HG03039 (cell line): ENCODE measurements around the gene CBL.
A peak's percentile ranks its signal among the peaks of the same experiment; 100 is the strongest.

Experiments
- ATAC-seq: cut with Tn5 transposase; IDR thresholded peaks from one replicate; pipeline ENCODE4 v1.9.1; 2021; ENCODE audit warnings: mild to moderate bottlenecking, moderate library complexity; ENCODE audit not compliant: unreplicated experiment

The CBL gene

DNA sequence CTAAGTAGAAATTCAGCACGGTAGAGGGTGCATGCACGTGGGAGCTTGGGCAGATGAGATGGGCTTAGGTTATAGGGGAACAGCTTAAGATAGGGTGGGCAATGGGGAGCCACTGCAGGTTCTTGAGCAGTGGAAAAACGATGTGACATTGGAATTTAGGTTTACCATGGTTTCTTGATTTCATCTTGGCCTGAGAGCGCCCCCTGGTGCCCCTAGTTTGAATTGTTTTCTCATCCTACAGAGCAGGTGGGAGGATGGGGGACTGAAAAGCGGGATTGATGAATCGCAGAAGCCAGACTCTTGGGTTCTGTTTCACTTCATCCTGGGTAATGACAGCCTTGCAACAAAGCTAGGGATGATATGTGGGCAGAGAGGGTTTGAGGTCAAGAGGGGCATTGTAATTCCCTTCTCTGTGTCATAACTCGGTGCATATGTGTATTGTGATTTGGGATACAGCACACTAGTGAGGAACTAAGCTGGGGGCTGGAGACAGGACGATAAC lies 117.4 kb downstream of the CBL start:
- no peak for ATAC-seq

DNA sequence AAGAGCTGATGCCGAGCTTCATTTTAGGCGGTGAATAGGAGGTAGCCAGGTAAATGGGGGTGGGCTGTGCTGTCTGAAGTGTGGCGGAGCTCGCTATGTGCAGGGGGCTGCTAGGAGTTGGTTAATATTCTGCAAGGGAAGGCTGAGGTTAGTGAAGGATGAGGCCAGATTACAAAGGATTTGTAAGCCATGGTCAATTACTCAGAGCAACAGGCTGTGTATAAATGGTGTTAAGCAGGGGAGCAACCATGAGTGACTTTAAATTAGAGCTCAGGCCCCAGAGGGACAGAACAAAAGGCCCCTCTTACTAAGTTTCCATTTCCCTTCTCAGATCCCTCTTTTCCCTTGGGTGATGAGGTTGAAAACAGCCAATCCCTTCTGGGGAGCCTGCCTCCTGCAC lies 118.0 kb downstream of the CBL start:
- no peak for ATAC-seq

DNA sequence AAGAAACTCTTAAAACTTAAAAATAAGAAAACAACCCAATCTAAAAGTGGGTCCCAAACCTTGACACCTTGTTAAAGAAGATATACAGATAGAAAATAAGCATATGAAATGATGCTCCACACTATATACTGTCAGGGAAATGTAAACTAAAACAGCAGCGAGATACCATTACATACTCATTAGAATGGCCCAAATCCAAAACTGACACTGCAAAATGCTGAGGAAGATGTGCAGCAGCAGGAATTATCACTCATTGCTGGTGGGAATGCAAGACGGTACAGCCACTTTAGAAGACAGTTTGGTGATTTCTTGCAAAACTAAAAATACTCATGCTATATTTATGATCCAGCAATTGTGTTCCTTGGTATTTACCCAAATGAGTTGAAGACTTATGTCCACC lies 123.2 kb downstream of the CBL start:
- no peak for ATAC-seq

DNA sequence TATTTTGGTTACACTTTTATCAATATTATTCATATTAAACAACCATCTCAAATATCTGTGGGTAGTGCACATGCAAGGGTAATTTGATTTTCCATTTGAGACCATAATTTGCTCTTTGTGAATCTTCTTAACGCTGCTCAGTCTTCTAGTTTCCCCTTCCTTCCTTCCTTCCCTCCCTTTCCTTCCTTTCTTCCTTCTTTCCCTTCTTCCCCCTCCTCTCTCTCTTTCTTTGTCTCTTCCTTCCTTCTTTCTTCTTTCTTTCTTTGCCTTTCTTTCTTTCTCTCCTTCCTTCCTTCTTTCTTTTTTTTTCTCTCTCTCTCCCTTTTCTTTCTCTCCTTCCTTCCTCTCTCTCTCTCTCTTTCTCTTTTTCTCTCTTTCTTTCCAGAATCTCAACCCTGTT lies 124.1 kb downstream of the CBL start:
- no peak for ATAC-seq

DNA sequence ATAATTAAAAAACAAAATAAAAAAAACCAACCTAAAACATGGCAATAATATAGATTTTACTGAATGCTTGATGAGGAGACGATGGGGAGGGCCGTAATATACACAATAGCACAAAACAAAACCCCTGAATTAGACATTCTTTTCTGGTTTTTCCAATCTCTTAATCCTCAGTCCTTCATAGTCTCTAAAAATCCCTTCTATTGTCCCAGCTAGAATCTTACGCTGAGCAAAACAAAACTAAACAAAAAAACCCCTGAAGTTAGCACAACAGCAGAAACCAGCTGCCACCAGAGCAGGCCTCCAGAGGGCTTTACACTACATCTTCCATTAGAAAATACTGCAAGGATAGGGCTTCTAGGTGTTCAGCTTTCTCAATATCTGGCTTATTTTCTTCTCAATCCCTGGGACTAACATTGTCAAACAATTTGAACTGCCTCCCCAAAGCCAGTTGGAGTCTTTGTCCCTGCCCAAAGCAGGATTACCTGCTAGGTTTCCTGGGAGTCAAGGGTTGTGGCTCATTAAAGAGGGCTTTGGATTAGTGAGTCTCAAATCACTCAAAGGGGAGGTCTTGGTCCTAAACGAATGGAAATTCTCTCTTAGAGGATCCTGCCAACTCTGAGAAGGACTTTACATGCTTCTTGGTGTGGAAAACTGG lies 126.1 kb downstream of the CBL start:
- ATAC-seq, result no peak

DNA sequence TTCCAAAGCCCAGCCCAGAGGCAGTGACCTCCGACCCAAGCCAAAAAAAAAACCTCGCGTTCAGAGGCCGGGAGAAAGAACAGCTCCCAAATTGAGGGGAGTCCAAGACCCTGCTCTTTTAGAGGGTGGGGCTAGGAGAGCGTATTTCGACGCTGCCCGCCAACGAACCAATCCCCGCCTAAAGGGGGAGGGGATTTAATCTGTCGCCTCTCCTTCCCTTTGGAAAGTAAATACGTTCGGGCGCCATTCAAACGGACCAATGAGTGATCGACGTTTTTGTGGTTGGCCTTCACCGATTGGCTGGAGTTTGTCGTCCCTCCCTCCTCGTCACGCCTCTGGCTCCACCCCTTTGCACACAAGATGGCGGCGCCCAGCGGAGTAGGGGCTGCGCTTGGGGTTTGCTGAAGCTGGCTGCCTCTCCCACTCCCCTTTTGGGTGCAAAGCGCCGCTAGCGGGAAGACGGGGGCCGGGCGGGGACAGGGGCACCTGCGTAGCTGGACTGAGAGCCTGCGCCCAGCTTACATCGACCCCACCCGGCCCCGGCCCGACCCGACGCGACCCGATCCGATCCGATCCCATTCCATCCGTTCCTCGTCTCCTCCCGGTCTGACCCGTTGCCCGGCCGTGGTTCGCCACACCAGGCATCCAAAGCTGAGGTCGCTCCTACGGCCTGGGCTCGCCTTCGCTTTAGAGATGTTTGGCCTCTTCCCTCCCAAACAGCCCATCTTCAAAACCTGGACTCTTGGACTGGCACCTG lies 128.2 kb downstream of the CBL start, which contains the start of gene RNF26:
Gene RNF26 (plus strand): TSS at position 354 of the 757 bp plus-strand sequence. CDS start 596 bp downstream, outside the sequence.
- ATAC-seq, result peak; percentile 88

DNA sequence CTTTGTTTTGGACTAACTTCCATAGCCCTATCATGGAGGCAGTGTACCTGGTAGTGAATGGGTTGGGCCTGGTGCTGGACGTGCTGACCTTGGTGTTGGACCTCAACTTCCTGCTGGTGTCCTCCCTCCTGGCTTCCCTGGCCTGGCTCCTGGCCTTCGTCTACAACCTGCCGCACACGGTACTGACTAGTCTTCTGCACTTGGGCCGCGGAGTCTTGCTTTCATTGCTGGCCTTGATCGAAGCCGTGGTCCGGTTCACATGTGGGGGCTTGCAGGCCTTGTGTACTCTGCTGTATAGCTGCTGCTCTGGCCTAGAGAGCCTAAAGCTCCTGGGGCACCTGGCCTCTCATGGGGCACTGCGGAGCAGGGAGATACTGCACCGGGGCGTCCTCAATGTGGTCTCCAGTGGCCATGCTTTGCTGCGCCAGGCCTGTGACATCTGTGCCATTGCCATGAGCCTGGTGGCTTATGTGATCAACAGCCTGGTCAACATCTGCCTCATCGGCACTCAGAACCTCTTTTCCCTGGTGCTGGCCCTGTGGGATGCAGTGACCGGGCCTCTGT lies 129.0 kb downstream of the CBL start:
- ATAC-seq, result no peak

DNA sequence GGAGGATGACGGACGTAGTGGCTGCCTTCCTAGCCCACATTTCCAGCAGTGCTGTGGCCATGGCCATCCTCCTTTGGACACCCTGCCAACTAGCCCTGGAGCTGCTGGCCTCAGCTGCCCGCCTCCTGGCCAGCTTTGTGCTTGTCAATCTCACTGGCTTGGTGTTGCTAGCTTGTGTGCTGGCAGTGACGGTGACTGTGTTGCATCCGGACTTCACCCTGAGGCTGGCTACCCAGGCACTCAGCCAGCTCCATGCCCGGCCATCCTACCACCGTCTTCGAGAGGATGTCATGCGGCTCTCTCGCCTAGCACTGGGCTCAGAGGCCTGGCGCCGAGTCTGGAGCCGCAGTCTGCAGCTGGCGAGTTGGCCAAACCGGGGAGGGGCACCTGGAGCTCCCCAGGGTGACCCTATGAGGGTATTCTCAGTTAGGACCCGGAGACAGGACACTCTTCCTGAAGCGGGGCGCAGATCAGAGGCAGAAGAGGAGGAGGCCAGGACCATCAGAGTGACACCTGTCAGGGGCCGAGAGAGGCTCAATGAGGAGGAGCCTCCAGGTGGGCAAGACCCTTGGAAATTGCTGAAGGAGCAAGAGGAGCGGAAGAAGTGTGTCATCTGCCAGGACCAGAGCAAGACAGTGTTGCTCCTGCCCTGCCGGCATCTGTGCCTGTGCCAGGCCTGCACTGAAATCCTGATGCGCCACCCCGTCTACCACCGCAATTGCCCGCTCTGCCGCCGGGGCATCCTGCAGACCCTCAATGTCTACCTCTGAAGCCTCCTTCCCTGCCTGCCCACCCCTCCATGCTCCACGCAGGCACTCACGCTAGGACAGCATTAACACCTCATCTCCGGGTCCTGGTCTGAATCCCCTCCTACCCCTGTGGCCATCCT lies 129.8 kb downstream of the CBL start:
- ATAC-seq, result no peak

DNA sequence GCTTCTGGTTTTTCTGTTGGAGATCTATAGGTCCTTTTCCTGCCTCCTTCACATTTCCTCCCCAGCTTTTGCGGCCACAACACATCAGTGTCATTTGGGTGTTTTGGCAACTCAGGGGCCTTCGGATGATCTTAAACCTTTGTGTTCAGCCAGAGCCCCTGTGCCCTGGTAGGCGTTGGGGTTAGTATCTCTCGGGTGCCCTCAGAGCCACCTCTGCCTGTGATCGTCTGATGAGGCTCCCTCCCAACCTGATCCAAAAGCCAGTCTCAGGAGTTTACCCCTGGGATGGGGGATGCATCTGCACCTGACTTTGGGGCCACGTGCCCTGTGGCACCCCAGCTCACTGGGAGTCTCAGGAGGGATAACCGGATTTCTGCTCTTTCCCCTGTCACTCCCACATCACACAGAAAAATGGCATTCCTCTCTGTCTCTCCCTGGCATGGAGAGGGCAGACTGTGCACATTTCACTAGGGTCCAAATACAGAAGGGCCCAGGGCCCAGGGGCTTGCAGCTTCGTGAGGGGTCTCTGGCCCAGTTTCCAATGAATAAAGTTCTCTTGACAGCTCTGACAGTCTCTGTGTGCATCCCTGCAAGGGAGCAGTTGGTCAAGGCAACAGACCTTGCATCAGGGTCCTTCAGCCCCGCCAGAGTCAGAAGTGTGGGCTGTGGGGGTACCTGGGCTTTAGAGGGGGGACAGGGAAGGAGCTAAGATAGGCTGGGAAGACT lies 130.8 kb downstream of the CBL start:
- no peak for ATAC-seq

DNA sequence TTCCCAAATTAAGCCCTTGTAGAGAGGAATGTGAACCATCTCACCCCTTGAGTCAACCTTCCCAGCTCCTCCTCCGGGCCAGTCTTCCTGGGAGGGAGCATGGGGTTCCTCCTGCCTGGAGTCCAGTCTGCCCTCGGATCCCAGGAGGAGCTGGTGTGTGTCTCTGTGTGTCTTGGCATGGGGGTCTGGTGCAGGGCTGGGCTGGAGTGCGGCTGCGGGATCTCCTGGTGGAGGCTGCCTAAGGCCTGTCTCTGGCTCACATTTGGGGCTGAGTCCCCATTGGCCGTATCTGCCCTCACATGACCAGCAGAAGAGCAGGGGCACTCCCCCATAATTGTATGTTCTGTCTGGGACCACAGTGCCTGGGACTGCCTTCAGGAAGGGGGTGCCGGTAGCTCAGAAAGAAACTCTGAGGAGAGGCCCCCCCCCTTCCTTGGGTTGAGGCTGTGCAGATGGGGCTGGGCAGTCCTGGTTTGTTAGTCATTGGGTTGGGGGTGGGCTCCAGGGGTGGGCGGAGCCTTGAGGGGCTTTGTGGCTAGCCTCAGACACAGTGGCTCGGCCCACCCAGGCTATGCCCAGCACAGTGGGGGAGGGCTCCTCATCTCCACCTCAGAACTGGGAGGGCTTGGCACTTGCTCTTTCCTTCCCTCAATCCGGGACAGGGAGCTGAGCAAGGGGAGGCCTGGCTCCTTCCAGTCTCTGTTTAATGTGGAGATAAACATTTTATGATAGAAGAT lies 131.6 kb downstream of the CBL start:
- no peak for ATAC-seq

DNA sequence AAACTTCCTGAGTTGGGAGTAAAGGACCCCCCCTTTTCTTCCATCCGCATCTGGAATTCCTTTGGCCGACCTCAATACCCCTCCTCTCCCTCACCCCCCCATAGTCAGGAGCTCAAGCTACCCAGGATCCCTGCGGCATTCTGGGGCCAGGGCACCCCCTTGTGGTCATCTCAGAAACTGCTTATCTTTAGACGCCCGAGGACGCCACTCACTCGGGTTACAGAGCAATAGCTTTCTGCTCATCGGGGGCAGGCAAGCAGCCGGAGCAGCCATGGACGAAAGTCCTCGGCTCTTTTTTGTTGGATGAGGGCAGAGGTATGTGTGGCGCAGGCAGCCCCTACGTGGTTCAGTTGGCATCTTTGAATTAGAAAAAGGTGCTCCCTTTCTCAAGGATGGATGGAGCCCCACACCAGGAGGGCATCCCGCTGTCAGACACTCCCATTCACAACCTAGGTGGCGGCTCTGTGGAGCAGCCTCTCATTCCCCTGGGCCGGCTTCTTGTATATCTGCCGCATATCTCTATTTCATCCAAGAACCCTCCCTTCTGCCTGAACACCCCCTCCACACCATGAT lies 132.3 kb downstream of the CBL start:
- no peak for ATAC-seq

DNA sequence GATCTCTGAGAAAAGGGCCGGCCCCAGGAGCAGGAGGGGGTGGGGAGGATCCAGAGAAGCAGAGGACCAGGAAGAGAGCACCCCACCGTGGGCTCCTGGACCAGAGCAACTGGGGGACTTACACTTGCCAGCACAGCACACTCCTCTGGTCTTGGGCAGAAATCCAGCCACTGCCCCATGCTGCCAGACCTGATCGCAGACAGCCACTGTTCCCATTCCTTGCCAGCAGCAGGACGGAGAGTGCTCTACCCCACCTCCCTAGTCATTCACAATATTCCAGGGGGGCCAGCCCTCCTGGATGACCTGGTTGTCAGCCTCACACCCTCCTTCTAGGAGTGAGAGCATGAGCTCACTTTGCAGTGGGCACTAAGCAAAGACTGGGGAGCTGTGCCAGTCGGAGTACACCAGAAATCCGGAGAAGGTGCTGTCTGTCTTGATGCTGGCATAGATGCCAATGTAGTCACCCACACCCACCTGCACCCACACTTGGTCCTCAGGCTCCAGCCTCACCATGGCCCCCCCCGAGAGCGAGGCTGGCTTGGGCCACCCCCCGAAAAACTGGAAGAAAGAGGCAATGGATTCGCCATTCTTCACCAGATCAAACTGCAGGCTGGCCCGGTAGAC lies 132.9 kb downstream of the CBL start:
- ATAC-seq, result no peak

DNA sequence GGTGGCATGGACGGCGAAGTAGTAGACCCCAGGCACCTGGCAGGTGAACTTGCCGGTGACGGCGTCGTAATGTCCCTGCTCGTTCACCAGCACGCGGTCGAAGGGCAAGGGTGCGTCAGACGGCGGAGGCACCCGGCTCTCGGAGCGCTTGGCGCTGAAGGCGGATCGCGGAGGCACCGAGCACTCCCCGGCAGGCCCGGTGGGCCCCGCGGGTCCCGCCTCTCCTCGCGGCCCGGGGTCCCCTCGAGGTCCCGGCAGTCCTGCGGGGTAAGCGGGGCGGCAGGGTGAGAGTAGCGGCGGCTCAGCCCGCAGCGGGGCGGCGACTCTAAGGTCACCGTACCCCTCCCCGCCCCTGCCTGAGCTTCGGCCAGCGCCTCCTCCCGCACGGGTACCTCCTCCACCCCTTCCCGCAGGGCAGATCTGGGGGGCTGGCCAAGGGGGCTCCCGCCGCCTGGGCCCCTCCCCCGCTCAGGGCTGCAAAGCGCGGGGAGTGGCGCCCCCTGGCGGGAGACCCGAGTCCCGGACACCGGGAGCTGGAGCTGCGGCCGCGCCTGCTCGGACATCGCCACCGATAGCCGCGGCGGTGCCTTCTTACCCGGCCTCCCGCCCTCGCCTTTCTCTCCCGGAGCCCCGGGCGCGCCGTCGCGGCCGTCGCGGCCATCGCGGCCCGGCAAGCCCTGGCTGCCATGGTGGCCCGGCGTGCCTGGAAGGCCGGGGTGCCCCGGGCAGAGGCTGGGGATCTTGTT lies 133.6 kb downstream of the CBL start:
- ATAC-seq, result no peak

DNA sequence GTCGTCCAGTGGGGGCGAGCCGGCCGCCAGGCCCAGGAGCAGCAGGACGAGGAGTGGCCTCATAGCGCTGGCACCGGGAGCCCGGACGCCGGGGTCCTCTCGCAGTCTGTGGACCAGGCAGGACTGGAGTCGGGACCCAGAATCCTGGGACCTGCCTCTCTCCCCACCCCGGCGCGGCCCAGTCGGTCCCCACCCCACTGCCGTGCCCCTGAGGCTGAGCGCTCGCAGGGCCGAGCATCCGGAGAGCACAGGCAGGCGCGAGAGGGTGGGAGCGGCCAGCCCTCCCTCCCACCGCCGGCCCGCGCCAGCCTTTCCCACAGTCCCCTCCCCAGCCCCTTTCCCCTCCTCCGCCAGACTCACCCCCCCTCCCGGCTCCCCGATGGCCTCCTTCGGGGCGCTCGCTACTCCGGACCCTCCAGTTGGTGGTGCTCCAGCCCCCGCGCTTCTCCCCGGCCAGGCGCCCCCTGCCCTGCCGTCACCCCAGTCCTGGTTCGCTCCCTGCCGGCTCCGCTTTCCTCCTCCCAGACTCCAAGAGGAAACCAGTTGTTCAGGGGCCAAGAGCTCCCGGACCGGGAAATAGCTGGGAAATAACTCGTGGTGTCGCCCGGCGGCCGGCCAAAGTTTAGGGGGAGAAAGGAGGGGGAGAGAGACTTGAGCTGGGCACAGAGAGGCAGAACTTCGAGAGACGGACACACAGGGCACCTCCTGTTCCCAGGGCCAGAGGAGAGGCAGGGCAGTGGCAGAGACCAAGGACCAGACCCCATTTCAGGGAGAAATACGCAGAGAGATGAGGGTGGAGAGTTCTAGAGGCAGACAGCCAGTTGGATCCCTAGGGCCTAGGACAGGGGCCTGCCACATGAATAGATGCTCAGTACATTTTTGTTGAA lies 134.4 kb downstream of the CBL start, which contains the start of gene C1QTNF5:
Gene C1QTNF5 (minus strand): TSS at position 549 of the 887 bp plus-strand sequence. CDS start 486 bp downstream, at position 63.
- no peak for ATAC-seq

DNA sequence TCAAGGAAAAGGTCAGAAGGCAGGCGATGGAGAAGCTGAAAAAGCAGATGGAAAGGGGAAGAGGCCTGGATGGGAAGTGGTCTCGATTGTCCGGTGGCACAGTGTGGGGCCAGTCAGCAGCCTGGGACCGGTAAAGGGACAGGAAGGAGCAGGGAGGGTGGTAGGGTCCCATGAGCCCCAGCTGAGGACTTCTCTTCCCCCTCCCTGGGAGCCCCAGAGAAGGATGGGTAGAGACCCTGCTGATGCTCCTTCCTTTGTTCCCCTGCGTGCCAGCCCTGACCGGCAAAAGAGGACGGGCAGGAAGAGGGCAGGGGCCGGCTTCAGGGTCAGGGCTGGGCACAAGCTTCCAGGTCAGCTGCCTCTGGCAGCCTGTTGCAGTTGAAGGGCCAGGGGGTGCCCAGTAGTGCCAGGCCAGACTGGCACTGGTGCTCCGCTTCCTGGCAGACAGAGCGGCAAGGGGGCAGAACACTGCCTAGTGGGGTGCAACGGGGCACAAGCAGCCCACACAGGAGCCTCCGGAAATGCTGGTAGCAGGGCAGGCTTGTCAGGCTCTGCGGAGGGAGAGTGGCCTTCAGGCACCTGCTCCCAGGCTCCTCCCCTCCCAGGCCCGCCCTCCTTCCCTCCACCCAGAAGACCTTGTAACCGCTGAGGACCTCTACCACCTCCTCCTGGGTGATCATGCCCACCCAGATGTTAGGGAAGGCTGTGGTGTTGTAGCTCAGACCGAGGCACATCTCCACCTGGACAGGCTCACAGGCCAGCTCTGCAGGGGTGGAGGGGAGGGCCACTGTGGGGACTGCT lies 135.3 kb downstream of the CBL start:
- no peak for ATAC-seq

DNA sequence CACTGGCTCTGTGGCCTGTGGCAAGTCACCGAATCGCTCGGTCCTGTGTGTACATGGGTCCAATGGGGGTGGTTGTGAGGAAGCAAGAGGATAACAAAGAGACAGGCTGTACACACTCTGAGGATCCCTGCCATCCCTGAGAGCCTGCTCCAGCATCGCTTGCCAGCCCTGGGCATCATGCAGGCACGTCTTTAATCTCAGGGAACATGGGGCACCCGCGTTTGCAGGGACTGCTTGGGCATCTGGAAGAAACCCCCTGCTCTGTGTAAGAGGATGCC lies 135.8 kb downstream of the CBL start:
- no peak for ATAC-seq
